GM12878 (cell line): Measurements from ENCODE around the gene HEBP1. TPM values are rescaled to one million over a fixed set of nuclear protein-coding genes. Genes with fewer than 3 reads are reported as not detected.

ENCODE experiments used
- ATAC-seq: fragments of 200-7000 bp; cut with Tn5 transposase; 3 replicates; pipeline ENCODE4 v1.9.1; 2020; ENCODE audit warnings: mild to moderate bottlenecking, moderate library complexity
- BruUV-seq: library from RNA; stranded (reverse); fragments of 400-500 nt; replicated peaks from 2 replicates; lab custom pipeline; 2021; lab: Mats Ljungman, UMichigan
- CTCF ChIA-PET: fragments of 300-600 bp; sonication (Branson Sonifier 250); formaldehyde crosslinking; extraction: SDS; loops from one replicate; lab custom pipeline; 2021; ENCODE audit warnings: inconsistent platforms; lab: Yijun Ruan, JAX
- POLR2A ChIA-PET: fragments of 350-600 bp; formaldehyde crosslinking; extraction: SDS; loops from one replicate; lab custom pipeline; 2021; ENCODE audit warnings: inconsistent platforms; lab: Charles Lee
- RAD21 ChIA-PET: fragments of 300-600 bp; sonication (Branson Sonifier 250); formaldehyde crosslinking; loops from one replicate; lab custom pipeline; 2023; ENCODE audit warnings: antibody characterized with exemption; ENCODE audit not compliant: unreplicated experiment; lab: Charles Lee
- SMC1A ChIA-PET: fragments of 300-600 bp; sonication (Branson Sonifier 250); formaldehyde crosslinking; loops from one replicate; lab custom pipeline; 2023; ENCODE audit not compliant: unreplicated experiment, uncharacterized antibody; lab: Charles Lee
- DNase-seq: peaks from one replicate; pipeline ENCODE4 v3.0.0-alpha.2; 2011; ENCODE audit warnings: low read depth, low spot score
- FAIRE-seq: peaks from 3 replicates; lab custom pipeline; 2011; peaks lifted over from hg19 to GRCh38; lab: Jason Lieb, UNC
- H2AFZ ChIP-seq: 2 replicates; pipeline ENCODE4 v1.6.0; 2011; ENCODE audit warnings: low read depth, low read length, control low read depth; ENCODE audit not compliant: control insufficient read depth
- H3K27ac ChIP-seq: 2 replicates; pipeline ENCODE4 v1.5.1; 2011; ENCODE audit warnings: control low read depth; ENCODE audit not compliant: control insufficient read depth, insufficient read depth
- H3K27me3 ChIP-seq, 2 experiments: replicated peaks in 1 of 2; 2 replicates each; pipeline versions ENCODE4 v1.6.0 to v1.6.1; 2011; ENCODE audit warnings: low read length in 1 of 2; ENCODE audit not compliant: control insufficient read depth in 2 of 2, insufficient read depth in 2 of 2
- H3K36me3 ChIP-seq, 2 experiments: 2 replicates each; pipeline ENCODE4 v1.5.1; 2011; ENCODE audit warnings: low read length in 1 of 2; ENCODE audit not compliant: control insufficient read depth in 2 of 2, insufficient read depth in 2 of 2
- H3K4me1 ChIP-seq: 2 replicates; pipeline ENCODE4 v1.6.1; 2011; ENCODE audit warnings: mild to moderate bottlenecking, low read length, moderate library complexity, mixed read lengths; ENCODE audit not compliant: control insufficient read depth, insufficient read depth
- H3K4me2 ChIP-seq: 2 replicates; pipeline ENCODE4 v1.6.0; 2011; ENCODE audit warnings: control low read depth; ENCODE audit not compliant: control insufficient read depth, insufficient read depth
- H3K4me3 ChIP-seq: fragments of 200-600 bp; sonication (generic); 2 replicates; pipeline ENCODE4 v1.5.1; 2016
- H3K79me2 ChIP-seq: 2 replicates; pipeline ENCODE4 v1.6.0; 2011; ENCODE audit warnings: low read length; ENCODE audit not compliant: control insufficient read depth, insufficient read depth
- H3K9ac ChIP-seq: 2 replicates; pipeline ENCODE4 v1.8.0; 2011; ENCODE audit warnings: low read length, control low read depth, mixed read lengths; ENCODE audit not compliant: control insufficient read depth, insufficient read depth
- H3K9me3 ChIP-seq: replicated peaks from 3 replicates; pipeline ENCODE4 v1.5.1; 2011; ENCODE audit warnings: mild to moderate bottlenecking, low read length; ENCODE audit not compliant: control insufficient read depth, insufficient read depth
- H4K20me1 ChIP-seq: 2 replicates; pipeline ENCODE4 v1.6.0; 2011; ENCODE audit not compliant: control insufficient read depth, insufficient read depth
- E2F8 ChIP-seq: fragments of 450-650 bp; IDR thresholded peaks from 2 replicates; pipeline ENCODE4 v1.6.1; 2018; ENCODE audit warnings: mild to moderate bottlenecking, low read depth, moderate library complexity; ENCODE audit not compliant: partially characterized antibody
- NBN ChIP-seq: fragments of 450-650 bp; IDR thresholded peaks from 2 replicates; pipeline ENCODE4 v1.6.1; 2016
- PML ChIP-seq: IDR thresholded peaks from 2 replicates; pipeline ENCODE4 v1.6.1; 2012; ENCODE audit warnings: low read length, inconsistent platforms
- SMARCA5 ChIP-seq: fragments of 450-650 bp; IDR thresholded peaks from 2 replicates; pipeline ENCODE4 v1.6.1; 2017; ENCODE audit warnings: mild to moderate bottlenecking
- SUZ12 ChIP-seq: fragments of 200-600 bp; sonication (generic); IDR thresholded peaks from one replicate; pipeline ENCODE4 v1.6.1; 2018; ENCODE audit warnings: antibody characterized with exemption, mild to moderate bottlenecking; ENCODE audit not compliant: unreplicated experiment
- TCF12 ChIP-seq: IDR thresholded peaks from 2 replicates; pipeline ENCODE4 v1.6.1; 2011; ENCODE audit warnings: low read depth, mild to moderate bottlenecking, low read length
- USF2 ChIP-seq: IDR thresholded peaks from 2 replicates; pipeline ENCODE4 v1.6.1; 2011; ENCODE audit warnings: low read depth, low read length, improper control_type of control experiment, borderline replicate concordance
- YBX1 ChIP-seq: fragments of 450-650 bp; IDR thresholded peaks from 2 replicates; pipeline ENCODE4 v1.6.1; 2016; ENCODE audit warnings: antibody characterized with exemption
- ZZZ3 ChIP-seq: IDR thresholded peaks from 2 replicates; pipeline ENCODE4 v1.6.1; 2011; ENCODE audit warnings: low read depth; ENCODE audit not compliant: control insufficient read depth, insufficient read length
- WGBS: methylation state at CpG from one replicate; pipeline ENCODE4 v1.1.6; 2016; ENCODE audit warnings: low lambda C conversion rate; ENCODE audit not compliant: insufficient replicate concordance, insufficient coverage; ENCODE audit errors: missing lambda C conversion rate; 5-methylcytosine and 5-hydroxymethylcytosine counted together
- in situ Hi-C: fragments of 300-500 bp; cut with MboI; formaldehyde crosslinking; loops from 9 replicates; pipeline ENCODE4 v1.14.3; 2018; ENCODE audit warnings: mixed read lengths
- intact Hi-C: fragments of 100-400 bp; cut with micrococcal nuclease; formaldehyde crosslinking; loops from one replicate; pipeline ENCODE4 v1.14.2; 2022; ENCODE audit not compliant: unreplicated experiment
- polyA plus RNA-seq, 11 experiments: library from polyadenylated mRNA; depleted of rRNA in 4 of 11; unstranded in 6 of 11; stranded (reverse) in 5 of 11; fragments of >200 nt; fragmentation: Nextera tagmentation in 4 of 11; fragmentation: Illumina TruSeq in 1 of 11; extraction: Ambion mirVana in 4 of 11; extraction: Trizol in 1 of 11; gene quantifications; 1 replicate in 1 of 11; 2 replicates in 10 of 11; pipeline versions ENCODE4 v1.2.1 to v1.2.3, GENCODE V29; 2011 to 2016; ENCODE audit warnings: inconsistent platforms in 2 of 11, missing spikeins in 2 of 11, low read depth in 1 of 11
- total RNA-seq, 4 experiments: library from RNA; depleted of rRNA in 3 of 4; stranded (reverse); fragments of >200 nt in 3 of 4; fragmentation: Illumina TruSeq in 1 of 4; extraction: Trizol in 1 of 4; gene quantifications; 2 replicates each; pipeline versions ENCODE4 v1.2.1 to v1.2.3, GENCODE V29; 2013 to 2021

The HEBP1 gene
- total and polyA plus RNA-seq, 10 of the 15 experiments (the other 5 are each of a cell fraction or from before 2014, with no cell fraction given): 0.07 to 0.32 (median 0.18) TPM; not detected in 5

GRCh38 chr12:12964255-12964654 is 35.8 kb downstream of the HEBP1 start (continued):
- no peak for TF ChIP-seq TCF12

GRCh38 chr12:12960639-12961209 is 39.3 kb downstream of the HEBP1 start:
- Histone ChIP-seq H3K4me1 (no peaks in the 10 kb centered on the region), H4K20me1 (no peaks in the 10 kb centered on the region), H3K4me3 (no peak overlapping the region), H3K9me3 (no peaks in the 10 kb centered on the region), H3K27ac (no peak overlapping the region), H3K79me2 (no peaks in the 10 kb centered on the region), H2AFZ (no peak overlapping the region), H3K9ac (no peak overlapping the region), H3K4me2 (no peak overlapping the region), H3K36me3 (no peaks in the 10 kb centered on the region), H3K27me3 (no peaks in the 10 kb centered on the region; a peak in 2 of 4 replicates)
- ChIA-PET POLR2A (no interaction called here), SMC1A (interaction anchor here (1.8 kb wide), 1 partner anchor 45 kb away, joined by 4 read pairs; no protein-coding TSS in a partner anchor), RAD21 (no interaction called here), CTCF (no interaction called here)
- FAIRE-seq: no peak
- intact Hi-C loops (no loop called here), in situ Hi-C loops (no loop called here)
- no peak for ATAC-seq
- no peak for DNase-seq
- no TSS peak for BruUV-seq
- TF ChIP-seq SMARCA5 (no peak), PML (no peak)
- WGBS: 37% methylated on average over 5 of the region's 5 CpGs

- Histone ChIP-seq H3K79me2 (no peaks in the 10 kb centered on the region), H3K9me3 (no peaks in the 10 kb centered on the region), H3K27me3 (no peaks in the 10 kb centered on the region; a peak in 1 of 4 replicates), H3K4me2 (no peak overlapping the region), H3K9ac (no peak overlapping the region), H3K4me1 (no peaks in the 10 kb centered on the region), H3K27ac (no peak overlapping the region), H2AFZ (no peak overlapping the region), H3K4me3 (no peak overlapping the region), H4K20me1 (no peaks in the 10 kb centered on the region), H3K36me3 (no peaks in the 10 kb centered on the region)
- no peak for ATAC-seq
- ChIA-PET RAD21 (no interaction called here), SMC1A (no interaction called here), CTCF (no interaction called here), POLR2A (no interaction called here)
- no peak for FAIRE-seq
- intact Hi-C loops: no loop called here
- BruUV-seq: no TSS peak
- in situ Hi-C loops: no loop called here
- 70% methylated on average over 7 of the region's 7 CpGs for WGBS
- DNase-seq: no peak
- TF ChIP-seq USF2 (no peak), SUZ12 (no peak), NBN (no peak), YBX1 (no peak), E2F8 (no peak), ZZZ3 (no peak), SMARCA5 (no peak)
Measured at GRCh38 chr12:12958886-12959285, 41.2 kb downstream of the HEBP1 start.
